HEK293T (cell line): ENCODE results near the gene SEMA4D.

Experiments used
- CTCF ChIA-PET: fragments of 350-600 bp; formaldehyde crosslinking; extraction: SDS; loops from one replicate; lab custom pipeline; 2021; ENCODE audit warnings: antibody characterized with exemption, inconsistent platforms; lab: Yijun Ruan, JAX
- POLR2A ChIA-PET: fragments of 350-600 bp; formaldehyde crosslinking; extraction: SDS; loops from one replicate; lab custom pipeline; 2020; ENCODE audit warnings: antibody characterized with exemption, inconsistent platforms; lab: Yijun Ruan, JAX
- DNase-seq: peaks from one replicate; pipeline ENCODE4 v3.0.0; 2012; ENCODE audit warnings: mixed read lengths; ENCODE audit errors: extremely low spot score
- ARNT ChIP-seq: fragments of 450-650 bp; IDR thresholded peaks from 2 replicates; pipeline ENCODE4 v1.6.1; 2017; ENCODE audit warnings: mild to moderate bottlenecking
- BHLHE40 ChIP-seq: fragments of 450-650 bp; IDR thresholded peaks from 2 replicates; pipeline ENCODE4 v1.6.1; 2016; ENCODE audit warnings: mild to moderate bottlenecking, moderate library complexity, borderline replicate concordance
- CTBP1 ChIP-seq: fragments of 450-650 bp; IDR thresholded peaks from 2 replicates; pipeline ENCODE4 v1.6.1; 2016; ENCODE audit warnings: borderline replicate concordance
- ELF4 ChIP-seq: fragments of 450-650 bp; IDR thresholded peaks from 2 replicates; pipeline ENCODE4 v1.6.1; 2017; ENCODE audit warnings: antibody characterized with exemption
- FOXA1 ChIP-seq: fragments of 450-650 bp; IDR thresholded peaks from 2 replicates; pipeline ENCODE4 v1.6.1; 2016; ENCODE audit warnings: mild to moderate bottlenecking
- FOXK2 ChIP-seq: fragments of 450-650 bp; IDR thresholded peaks from 2 replicates; pipeline ENCODE4 v1.6.1; 2016; ENCODE audit warnings: mild to moderate bottlenecking
- FOXM1 ChIP-seq: fragments of 450-650 bp; IDR thresholded peaks from 2 replicates; pipeline ENCODE4 v1.6.1; 2017; ENCODE audit warnings: mild to moderate bottlenecking, borderline replicate concordance
- HDGF ChIP-seq: fragments of 450-650 bp; IDR thresholded peaks from 2 replicates; pipeline ENCODE4 v1.6.1; 2017; ENCODE audit warnings: antibody characterized with exemption, borderline replicate concordance
- L3MBTL2 ChIP-seq: fragments of 450-650 bp; conservative IDR thresholded peaks from 2 replicates; pipeline ENCODE4 v1.6.1; 2016; ENCODE audit warnings: mild to moderate bottlenecking
- LEF1 ChIP-seq: fragments of 450-650 bp; IDR thresholded peaks from 2 replicates; pipeline ENCODE4 v1.6.1; 2017; ENCODE audit warnings: mild to moderate bottlenecking, borderline replicate concordance
- NFRKB ChIP-seq: fragments of 450-650 bp; IDR thresholded peaks from 2 replicates; pipeline ENCODE4 v1.6.1; 2016; ENCODE audit warnings: mild to moderate bottlenecking, moderate library complexity
- SP1 ChIP-seq: fragments of 450-650 bp; IDR thresholded peaks from 2 replicates; pipeline ENCODE4 v1.6.1; 2017
- SUZ12 ChIP-seq: fragments of 450-650 bp; IDR thresholded peaks from 2 replicates; pipeline ENCODE4 v1.6.1; 2016; ENCODE audit warnings: mild to moderate bottlenecking
- TARDBP ChIP-seq: fragments of 450-650 bp; IDR thresholded peaks from 2 replicates; pipeline ENCODE4 v1.6.1; 2016
- ZNF384 ChIP-seq: fragments of 450-650 bp; IDR thresholded peaks from 2 replicates; pipeline ENCODE4 v1.6.1; 2016
- TF ChIP-seq, protein P1 (sequence below): fragments of 450-650 bp; IDR thresholded peaks from 2 replicates; pipeline ENCODE4 v1.6.1; 2016

Gene SEMA4D

DNA sequence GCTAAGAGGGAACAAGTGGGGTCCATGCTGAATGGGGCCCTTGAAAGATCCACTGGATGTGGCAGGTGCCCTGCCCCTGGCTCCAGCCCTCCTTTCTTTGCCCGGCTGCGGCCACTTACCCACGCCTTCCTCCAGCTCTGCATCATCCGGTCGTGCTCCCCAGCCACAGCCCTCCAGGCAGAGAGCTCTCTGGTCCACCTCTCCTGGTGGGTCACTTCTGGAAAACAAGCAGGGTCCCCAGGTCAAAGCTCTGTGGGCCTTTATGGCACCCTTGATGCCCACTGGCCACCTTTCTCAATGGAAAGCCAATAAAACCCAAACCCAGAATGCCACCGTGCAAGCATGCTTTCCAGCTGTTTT, 134.6 kb downstream of the SEMA4D start:
- TF ChIP-seq ARNT (no peak), SP1 (no peak), CTBP1 (no peak), ZNF384 (no peak), BHLHE40 (no peak), NFRKB (no peak), HDGF (no peak), ELF4 (no peak), LEF1 (no peak), FOXK2 (no peak)
- TF ChIP-seq, protein P1, sequence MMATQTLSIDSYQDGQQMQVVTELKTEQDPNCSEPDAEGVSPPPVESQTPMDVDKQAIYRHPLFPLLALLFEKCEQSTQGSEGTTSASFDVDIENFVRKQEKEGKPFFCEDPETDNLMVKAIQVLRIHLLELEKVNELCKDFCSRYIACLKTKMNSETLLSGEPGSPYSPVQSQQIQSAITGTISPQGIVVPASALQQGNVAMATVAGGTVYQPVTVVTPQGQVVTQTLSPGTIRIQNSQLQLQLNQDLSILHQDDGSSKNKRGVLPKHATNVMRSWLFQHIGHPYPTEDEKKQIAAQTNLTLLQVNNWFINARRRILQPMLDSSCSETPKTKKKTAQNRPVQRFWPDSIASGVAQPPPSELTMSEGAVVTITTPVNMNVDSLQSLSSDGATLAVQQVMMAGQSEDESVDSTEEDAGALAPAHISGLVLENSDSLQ = no peak
- no peak for DNase-seq
- ChIA-PET CTCF (no interaction called here), POLR2A (no interaction called here)

DNA sequence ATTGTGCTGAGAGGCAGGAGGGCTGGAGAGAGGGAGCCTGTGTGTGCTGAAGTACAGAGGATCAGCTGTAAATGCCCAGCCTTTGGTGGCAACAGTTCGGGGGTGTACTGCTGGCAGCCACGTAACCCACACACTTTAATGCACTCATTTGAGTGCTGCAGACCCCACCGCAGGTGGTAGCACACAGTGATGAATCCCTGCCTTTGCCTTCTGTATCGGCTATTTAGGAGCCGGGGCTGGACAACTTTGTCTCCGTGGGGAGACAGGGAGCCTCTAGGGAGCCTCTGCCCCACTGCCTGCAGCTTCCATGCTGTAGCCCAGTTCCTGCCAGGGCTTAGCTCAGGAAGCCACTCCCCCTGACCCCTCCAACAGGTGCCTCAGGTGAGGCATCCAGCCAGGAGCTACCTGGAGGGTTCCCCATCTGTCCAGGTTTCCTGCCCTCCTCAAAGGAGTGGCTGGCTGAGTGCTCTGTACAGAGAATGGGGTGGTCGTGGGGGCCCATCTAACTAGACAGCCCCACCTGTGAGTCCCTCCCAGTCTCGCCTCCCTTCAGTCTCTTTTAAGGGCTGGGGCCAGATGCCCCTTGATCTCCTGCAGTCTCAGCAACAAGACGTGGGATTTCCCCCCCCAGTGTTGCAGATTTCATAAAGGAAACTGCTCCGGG, 135.1 kb downstream of the SEMA4D start:
- ChIA-PET CTCF (no interaction called here), POLR2A (no interaction called here)
- TF ChIP-seq NFRKB (no peak), SUZ12 (no peak), CTBP1 (no peak), TARDBP (no peak), ELF4 (no peak), L3MBTL2 (no peak), ARNT (no peak), ZNF384 (no peak), FOXA1 (no peak), SP1 (no peak), HDGF (no peak), FOXM1 (no peak), BHLHE40 (no peak), FOXK2 (no peak)
- TF ChIP-seq, protein P1 = no peak
- no peak for DNase-seq

DNA sequence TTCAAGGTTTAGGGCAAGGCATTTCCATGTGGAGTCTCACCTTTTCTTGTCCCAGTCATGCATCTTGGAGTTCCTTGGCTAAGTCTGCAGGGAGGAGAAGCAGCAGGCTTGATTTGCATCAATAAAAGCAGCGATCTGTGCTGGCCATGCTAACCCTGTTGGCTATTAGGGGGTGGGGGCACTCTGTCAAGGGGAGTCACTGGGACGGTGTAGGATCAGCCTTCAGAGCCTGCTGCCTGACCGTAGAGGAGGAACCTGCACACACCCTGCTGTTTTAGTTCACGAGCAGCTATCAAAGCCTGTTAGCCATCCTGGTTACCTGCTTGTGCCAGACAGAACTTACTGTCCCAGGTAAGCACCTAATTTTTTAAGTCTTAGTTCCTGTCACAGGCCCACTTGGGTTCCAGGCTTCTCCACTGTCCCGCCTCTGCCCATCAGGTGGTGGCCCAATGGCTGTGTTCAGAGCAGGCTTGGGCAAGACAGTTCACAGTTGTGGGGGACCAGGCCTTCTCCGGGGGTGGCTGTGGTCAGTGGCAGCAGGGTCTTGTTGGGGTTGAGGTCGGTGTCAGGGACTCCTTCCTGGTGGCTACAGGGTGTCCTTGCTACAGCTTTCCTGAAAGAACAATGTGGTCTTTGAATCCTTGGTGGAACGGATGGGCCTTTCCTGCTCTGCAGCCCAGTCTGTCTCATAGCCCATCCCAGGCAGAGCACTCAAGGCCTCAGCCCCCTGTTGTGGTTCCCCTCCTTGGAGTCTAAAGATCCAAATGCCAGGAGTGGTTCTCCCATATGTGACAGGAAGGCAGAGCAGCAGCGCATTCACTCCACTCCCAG, 135.9 kb downstream of the SEMA4D start:
- ChIA-PET POLR2A (no interaction called here), CTCF (no interaction called here)
- no peak for TF ChIP-seq FOXA1
- TF ChIP-seq BHLHE40 = no peak
- no peak for DNase-seq

DNA sequence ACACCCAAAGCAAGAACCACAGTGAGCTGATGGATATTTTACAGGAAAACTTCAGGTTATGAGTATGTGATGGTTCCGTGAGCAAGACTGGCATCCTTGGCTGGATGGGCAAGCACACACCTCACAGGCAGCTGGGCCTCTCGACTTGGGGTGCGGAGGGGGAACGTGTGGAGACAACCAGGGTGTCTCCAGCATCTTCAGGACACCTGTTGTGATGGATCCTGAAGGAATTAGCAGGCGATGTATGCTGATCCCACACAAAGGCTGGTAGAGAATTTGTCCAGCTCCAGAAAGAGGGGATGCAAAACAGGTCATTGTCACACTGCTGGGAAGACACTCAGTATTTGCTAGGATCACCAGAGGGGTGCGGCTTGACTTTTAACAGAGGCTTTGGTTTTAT, 136.9 kb downstream of the SEMA4D start:
- ChIA-PET CTCF (no interaction called here), POLR2A (no interaction called here)
- no peak for DNase-seq

DNA sequence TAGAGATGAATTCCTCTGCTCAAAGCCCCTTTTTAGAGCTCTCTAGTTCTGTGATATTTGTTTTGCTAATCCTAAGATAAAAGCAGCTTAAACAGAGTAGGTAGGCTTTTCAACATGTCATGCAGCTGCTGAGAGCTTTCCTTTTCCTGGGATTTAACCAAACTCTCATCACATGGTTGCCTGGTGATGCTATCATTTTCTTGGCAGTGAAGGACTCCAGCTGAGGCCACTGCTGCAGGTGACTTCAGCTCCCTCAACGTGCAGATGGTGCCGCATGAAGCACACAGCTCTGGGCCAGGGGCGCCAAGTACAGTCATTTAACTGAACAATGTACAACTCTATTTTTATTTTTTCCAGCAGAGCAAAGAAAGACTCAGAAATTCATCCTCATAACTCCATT, 137.4 kb downstream of the SEMA4D start:
- no peak for DNase-seq
- CTCF ChIA-PET = no interaction called here
- TF ChIP-seq FOXA1 (no peak), NFRKB (no peak), TARDBP (no peak), HDGF (no peak), FOXK2 (no peak), FOXM1 (no peak), LEF1 (no peak), L3MBTL2 (no peak), BHLHE40 (no peak), ZNF384 (no peak), ARNT (no peak), SUZ12 (no peak), SP1 (no peak), ELF4 (no peak), CTBP1 (no peak)
- TF ChIP-seq, protein P1 = no peak

More for the DNA sequence above, 136.9 kb downstream of the SEMA4D start:
- TF ChIP-seq L3MBTL2 (no peak), NFRKB (no peak), FOXA1 (no peak)

DNA sequence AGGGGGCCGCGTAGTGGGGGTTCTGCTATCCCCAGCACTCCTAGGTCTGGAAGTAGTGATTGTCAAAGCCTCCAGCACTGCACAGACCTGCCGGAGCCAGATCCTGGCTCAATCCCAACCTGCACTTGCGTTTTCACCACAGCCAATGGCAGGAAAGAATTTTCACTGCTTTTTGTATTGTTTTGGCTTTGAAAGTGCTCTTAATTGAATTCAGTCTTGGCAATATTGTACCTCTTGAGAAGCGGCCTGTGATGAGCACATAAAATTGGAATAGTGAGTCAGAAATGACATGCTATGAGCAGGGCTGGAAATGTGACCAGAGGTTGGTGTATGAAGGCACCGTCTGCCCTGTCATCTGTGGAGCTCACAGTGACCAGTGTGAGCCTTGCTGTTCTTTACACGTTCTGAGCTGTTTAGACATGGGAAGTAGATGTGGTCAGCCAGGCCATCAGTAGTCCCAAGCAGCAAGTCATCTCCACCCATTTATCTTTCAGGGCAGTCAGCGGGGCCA, 138.1 kb downstream of the SEMA4D start:
- no peak for TF ChIP-seq CTBP1
- TF ChIP-seq L3MBTL2 = no peak
- POLR2A ChIA-PET = no interaction called here
- DNase-seq = no peak

More for the DNA sequence above, 137.4 kb downstream of the SEMA4D start:
- POLR2A ChIA-PET = no interaction called here

DNA sequence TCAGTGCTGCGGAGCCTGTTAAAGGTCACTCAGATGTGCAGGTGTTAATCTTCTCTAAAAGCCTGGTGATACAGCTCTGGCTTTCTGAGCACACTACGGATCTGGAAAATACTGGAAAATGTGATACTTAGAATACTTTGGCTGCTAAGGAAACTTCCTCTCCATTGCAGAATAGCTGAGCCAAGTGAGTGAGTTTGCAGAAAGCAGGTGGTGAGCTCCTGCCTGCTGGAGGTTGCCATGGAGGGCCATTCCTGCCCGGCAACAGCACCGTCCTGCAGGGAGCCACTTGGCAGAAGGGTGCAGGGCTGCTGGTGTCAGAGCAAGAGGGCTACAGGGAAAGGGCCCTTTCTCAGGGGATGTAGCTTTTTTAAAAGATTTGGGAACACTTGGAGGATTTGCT, 138.9 kb downstream of the SEMA4D start:
- DNase-seq = no peak
- TF ChIP-seq HDGF (no peak), ZNF384 (no peak), NFRKB (no peak), FOXK2 (no peak), ARNT (no peak), TARDBP (no peak), FOXM1 (no peak), SP1 (no peak), LEF1 (no peak), FOXA1 (no peak), L3MBTL2 (no peak), CTBP1 (no peak), SUZ12 (no peak)
- TF ChIP-seq, protein P1 = no peak
- CTCF ChIA-PET = no interaction called here
- POLR2A ChIA-PET = no interaction called here

More for the DNA sequence above, 138.1 kb downstream of the SEMA4D start:
- CTCF ChIA-PET = no interaction called here
